Left colon (tissue), 2 donors: ENCODE data around the gene ZDHHC1. TPM values are rescaled to one million over a fixed set of nuclear protein-coding genes. Genes with fewer than 3 reads are reported as not detected.

Source experiments
- ATAC-seq: fragments of 200-7000 bp; cut with Tn5 transposase; one replicate; pipeline ENCODE4 v1.9.1; 2020; ENCODE audit warnings: mild to moderate bottlenecking, moderate library complexity
- DNase-seq, 2 donors: peaks; one replicate each; pipeline ENCODE4 v3.0.0-alpha.2; 2020
- intact Hi-C, 2 donors: fragments of 100-400 bp; cut with DNase I in 1 of 2; cut with micrococcal nuclease in 1 of 2; formaldehyde crosslinking; loops; one replicate each; pipeline versions ENCODE4 v1.11.2 to v1.14.0; 2022; cut with DNase I, micrococcal nuclease
- total RNA-seq, 2 donors: library from RNA; stranded (reverse); fragmentation: NEBNext Ultra II Directional; extraction: Animal tissue kit (Norgen Biotek cat#: 25700); gene quantifications; one replicate each; pipeline ENCODE4 v1.2.1, GENCODE V29; 2021
- donor health status: DM: no; HTN: no; CAD: no.
- donor health status: DM: yes; HTN: yes; CAD: no.

Gene ZDHHC1
- total RNA-seq, 2 donors from 2014 or later: 10.7 to 12.5 TPM

DNA sequence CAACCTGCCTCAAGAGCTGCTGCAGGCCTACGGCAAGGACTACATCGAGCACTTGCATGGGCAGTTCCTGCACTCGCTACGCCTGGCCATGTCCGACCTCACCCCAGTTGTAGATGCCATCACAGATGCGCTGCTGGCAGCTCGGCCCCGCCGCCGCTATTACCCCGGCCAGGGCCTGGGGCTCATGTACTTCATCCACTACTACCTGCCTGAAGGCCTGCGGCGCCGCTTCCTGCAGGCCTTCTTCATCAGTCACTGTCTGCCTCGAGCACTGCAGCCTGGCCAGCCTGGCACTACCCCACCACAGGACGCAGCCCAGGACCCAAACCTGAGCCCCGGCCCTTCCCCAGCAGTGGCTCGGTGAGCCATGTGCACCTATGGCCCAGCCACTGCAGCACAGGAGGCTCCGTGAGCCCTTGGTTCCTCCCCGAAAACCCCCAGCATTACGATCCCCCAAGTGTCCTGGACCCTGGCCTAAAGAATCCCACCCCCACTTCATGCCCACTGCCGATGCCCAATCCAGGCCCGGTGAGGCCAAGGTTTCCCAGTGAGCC, 20.4 kb upstream of the ZDHHC1 start:
- intact Hi-C loops: no loop called here
- DNase-seq (no peak), ATAC-seq (no peak)

DNA sequence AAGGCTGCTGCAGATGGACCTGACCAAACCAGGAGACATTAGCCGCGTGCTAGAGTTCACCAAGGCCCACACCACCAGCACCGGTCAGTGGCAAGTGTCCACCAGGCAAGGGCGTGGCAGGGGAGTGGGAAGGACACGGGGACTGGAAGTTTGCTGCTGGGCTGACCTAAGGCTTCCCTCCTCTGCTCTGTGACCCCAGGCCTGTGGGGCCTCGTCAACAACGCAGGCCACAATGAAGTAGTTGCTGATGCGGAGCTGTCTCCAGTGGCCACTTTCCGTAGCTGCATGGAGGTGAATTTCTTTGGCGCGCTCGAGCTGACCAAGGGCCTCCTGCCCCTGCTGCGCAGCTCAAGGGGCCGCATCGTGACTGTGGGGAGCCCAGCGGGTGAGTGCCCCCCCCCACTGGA, 19.5 kb upstream of the ZDHHC1 start:
- intact Hi-C loops: no loop called here
- peak in 1 of 2 donors; percentile 25 for DNase-seq
- no peak for ATAC-seq

- intact Hi-C loops: no loop called here
- ATAC-seq (no peak), DNase-seq (peak in 1 of 2 donors; percentile 29)
These were observed 16.9 kb upstream of the ZDHHC1 start for GRCh38 chr16:67433131-67433719.

DNA sequence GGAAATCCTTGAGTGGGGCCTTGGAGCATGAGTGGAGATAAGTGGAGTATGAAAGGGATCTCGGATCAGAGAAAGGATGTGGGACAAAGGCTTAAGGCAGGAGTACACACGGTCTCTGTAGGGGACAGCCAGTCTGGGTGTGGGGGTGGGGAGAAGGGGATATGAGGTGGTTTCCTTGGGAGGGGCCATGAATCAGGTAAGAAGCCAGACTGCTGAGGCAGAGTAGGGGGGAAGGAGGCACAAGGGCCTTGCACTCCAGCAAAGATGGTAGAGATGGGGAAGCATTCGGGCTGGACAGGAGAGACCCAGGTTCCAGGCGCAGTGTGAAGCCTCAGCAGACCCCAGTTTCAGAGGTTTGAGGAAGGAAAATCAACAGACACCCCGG, 16.2 kb upstream of the ZDHHC1 start:
- ATAC-seq: no peak
- intact Hi-C loops: no loop called here
- no peak for DNase-seq

- ATAC-seq (no peak), DNase-seq (peak in 1 of 2 donors; percentile 37)
- intact Hi-C loops: no loop called here
These were observed 15.7 kb upstream of the ZDHHC1 start for GRCh38 chr16:67431775-67432505.

DNA sequence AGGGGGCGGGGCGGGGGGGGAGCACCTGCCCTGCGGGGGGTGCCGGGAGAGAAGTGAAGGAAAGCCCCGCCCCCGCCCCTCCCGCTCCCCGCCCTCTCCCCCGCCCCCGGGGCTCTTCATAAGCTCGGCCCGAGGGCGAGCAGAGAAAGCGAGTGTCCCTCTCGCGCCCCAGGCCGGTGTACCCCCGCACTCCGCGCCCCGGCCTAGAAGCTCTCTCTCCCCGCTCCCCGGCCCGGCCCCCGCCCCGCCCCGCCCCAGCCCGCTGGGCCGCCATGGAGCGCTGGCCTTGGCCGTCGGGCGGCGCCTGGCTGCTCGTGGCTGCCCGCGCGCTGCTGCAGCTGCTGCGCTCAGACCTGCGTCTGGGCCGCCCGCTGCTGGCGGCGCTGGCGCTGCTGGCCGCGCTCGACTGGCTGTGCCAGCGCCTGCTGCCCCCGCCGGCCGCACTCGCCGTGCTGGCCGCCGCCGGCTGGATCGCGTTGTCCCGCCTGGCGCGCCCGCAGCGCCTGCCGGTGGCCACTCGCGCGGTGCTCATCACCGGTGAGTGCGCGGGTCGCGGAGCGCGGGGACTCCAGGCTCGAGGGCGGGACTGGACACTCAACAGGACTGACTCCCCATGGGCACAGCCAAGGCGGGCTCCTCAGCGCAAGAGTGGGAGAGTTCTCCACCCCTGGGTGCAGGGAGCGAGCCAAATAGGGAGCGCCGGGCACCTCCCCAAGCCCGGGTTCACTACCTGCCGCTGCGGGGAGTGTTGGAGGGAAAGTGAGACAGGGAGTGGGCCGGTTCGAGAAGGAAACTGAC, 14.9 kb upstream of the ZDHHC1 start, which contains the start of gene HSD11B2:
TSS of gene HSD11B2 (plus strand) at position 145 of the 798 bp plus-strand sequence. CDS start at position 273, 128 bp downstream.
- ATAC-seq (peak; percentile 50), DNase-seq (peak; percentile 79 to 85)
- intact Hi-C loops: no loop called here

DNA sequence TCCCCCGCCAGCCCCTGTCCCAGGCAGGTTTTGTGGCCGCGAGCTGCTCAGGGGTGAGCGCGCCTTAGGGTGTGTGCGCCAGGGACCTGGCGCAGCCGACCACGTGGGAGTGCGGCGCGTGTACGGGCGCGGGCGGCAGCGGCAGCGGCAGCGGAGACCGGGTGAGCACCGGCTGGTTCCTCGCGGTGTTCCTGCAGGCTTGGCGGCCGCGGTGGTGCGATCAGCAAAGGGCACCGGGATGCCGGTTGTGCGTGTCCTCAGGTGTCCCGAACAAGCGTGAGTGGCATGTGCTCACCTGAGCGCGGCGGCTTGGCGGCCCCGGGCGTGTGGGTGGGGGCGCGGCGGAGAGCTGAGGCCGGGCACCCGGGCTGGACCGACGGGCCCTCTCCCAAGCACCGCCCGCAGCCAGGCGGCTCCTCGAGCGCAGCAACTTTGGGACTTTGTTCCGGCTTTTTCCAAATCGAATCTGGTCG, 14.3 kb upstream of the ZDHHC1 start:
- intact Hi-C loops: no loop called here
- ATAC-seq: peak; percentile 51
- DNase-seq: peak; percentile 75

GRCh38 chr16:67429799-67430503, 13.7 kb upstream of the ZDHHC1 start:
- DNase-seq: peak in 1 of 2 donors; percentile 42
- peak; percentile 0 for ATAC-seq
- intact Hi-C loops: loop anchor here in 1 of 2 donors (5.0 kb wide), 1 partner anchor 32 kb away; no protein-coding TSS in a partner anchor

DNA sequence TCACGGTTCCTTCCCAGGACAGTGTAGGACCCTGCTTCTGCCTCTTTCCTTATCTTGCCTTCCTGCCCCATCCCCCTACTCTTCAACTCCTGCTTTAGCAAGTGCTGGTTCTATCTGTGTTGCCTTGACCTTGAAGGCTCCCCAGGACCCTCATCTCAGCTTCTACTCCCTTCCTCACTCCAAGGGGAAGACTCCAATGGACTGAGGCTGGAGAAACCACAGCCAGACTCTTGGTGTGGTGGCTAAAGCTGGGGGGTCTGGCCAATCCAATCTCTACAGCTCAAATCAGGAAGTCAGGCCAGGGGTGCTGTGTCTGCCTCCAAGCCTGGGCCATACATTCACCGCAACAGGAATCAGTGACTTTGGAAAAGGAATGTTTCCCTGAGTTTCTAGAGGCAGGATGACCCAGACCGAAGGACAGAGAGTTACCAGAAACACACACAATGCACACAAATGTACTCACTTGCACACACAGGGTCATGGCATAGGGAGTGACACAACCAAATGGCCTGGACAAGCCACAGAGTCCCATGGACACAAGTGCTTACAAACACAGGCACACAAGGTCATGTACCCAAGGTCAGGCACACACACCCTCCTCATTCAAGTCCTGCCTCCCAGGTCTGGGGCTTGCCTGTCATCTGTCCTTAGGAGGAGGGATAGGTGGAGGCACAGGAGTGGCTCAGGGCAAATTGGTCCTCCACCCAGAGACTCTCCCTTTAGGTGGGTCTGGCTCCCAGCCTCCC, 12.9 kb upstream of the ZDHHC1 start:
- intact Hi-C loops: loop anchor here in 1 of 2 donors (5.0 kb wide), 1 partner anchor 33 kb away; no protein-coding TSS in a partner anchor
- ATAC-seq: peak; percentile 62
- DNase-seq: peak; percentile 69 to 91

- ATAC-seq (peak; percentile 41), DNase-seq (peak; percentile 78 to 86)
- intact Hi-C loops: loop anchor here in 1 of 2 donors (5.0 kb wide), 1 partner anchor 34 kb away; no protein-coding TSS in a partner anchor
These were observed 12.0 kb upstream of the ZDHHC1 start for GRCh38 chr16:67428146-67428731.

- ATAC-seq (no peak), DNase-seq (peak in 1 of 2 donors; percentile 27)
- intact Hi-C loops: loop anchor here in 1 of 2 donors (5.0 kb wide), 1 partner anchor 35 kb away; no protein-coding TSS in a partner anchor
These were observed 10.7 kb upstream of the ZDHHC1 start for GRCh38 chr16:67426950-67427349.

DNA sequence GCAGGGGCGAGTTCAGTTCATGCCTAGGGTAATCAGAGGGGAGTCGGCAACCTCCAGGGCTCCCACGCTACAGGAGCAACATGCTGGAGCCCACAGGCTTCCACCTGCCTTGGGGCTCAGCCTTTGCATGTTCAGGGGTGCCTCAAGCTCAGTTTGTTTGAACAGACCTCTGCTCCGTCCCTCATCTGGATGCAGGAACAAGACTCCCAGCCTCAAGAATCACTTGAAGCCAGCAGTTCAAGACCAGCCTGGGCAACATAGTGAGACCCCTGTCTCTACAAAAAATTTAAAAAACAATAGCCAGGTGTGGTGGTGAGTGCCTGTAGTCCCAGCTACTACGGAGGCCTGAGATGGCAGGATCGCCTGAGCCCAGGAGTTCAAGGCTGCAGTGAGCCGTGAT, 9.7 kb upstream of the ZDHHC1 start:
- no peak for DNase-seq
- intact Hi-C loops: loop anchor here in 1 of 2 donors (5.0 kb wide), 1 partner anchor 36 kb away; no protein-coding TSS in a partner anchor
- ATAC-seq: no peak

GRCh38 chr16:67425580-67425979, 9.3 kb upstream of the ZDHHC1 start:
- ATAC-seq: no peak
- DNase-seq: no peak
- intact Hi-C loops: loop anchor here in 1 of 2 donors (5.0 kb wide), 1 partner anchor 37 kb away; no protein-coding TSS in a partner anchor

GRCh38 chr16:67425061-67425460, 8.8 kb upstream of the ZDHHC1 start:
- intact Hi-C loops: loop anchor here in 1 of 2 donors (5.0 kb wide), 1 partner anchor 37 kb away; no protein-coding TSS in a partner anchor
- ATAC-seq (no peak), DNase-seq (no peak)

DNA sequence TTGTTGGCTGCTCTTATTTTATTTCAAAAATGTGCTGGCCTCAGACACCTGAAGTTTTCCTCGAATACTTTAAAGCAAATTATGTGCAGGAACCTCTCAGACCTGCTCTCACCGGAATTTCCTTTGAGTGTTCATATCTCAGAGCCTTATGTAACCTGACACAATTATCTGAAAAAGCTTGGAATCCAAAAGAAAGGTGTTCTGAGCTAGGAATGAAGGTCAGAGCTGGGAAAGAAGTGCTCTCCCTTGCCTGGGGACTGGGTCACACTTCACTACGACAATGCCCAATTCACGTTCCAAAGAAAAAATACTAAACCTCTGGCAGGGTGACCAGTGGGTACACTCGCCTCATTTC, 8.0 kb upstream of the ZDHHC1 start:
- no peak for ATAC-seq
- intact Hi-C loops: no loop called here
- DNase-seq: no peak

GRCh38 chr16:67423611-67424260, 7.5 kb upstream of the ZDHHC1 start:
- intact Hi-C loops: no loop called here
- ATAC-seq (no peak), DNase-seq (no peak)

- ATAC-seq (no peak), DNase-seq (no peak)
- intact Hi-C loops: no loop called here
These were observed 6.7 kb upstream of the ZDHHC1 start for GRCh38 chr16:67423015-67423414.
